ENCODE measurements around the gene VPS4B. TPM values are rescaled to one million over a fixed set of nuclear protein-coding genes. Genes with fewer than 3 reads are reported as not detected.

The VPS4B gene
- total and polyA plus RNA-seq, 8 donors = 4.8 to 37.2 (median 26.5) TPM

GRCh38 chr18:63346480-63347183, 75.6 kb downstream of the VPS4B start:
- DNase-seq = no peak
- TF ChIP-seq, protein P1, sequence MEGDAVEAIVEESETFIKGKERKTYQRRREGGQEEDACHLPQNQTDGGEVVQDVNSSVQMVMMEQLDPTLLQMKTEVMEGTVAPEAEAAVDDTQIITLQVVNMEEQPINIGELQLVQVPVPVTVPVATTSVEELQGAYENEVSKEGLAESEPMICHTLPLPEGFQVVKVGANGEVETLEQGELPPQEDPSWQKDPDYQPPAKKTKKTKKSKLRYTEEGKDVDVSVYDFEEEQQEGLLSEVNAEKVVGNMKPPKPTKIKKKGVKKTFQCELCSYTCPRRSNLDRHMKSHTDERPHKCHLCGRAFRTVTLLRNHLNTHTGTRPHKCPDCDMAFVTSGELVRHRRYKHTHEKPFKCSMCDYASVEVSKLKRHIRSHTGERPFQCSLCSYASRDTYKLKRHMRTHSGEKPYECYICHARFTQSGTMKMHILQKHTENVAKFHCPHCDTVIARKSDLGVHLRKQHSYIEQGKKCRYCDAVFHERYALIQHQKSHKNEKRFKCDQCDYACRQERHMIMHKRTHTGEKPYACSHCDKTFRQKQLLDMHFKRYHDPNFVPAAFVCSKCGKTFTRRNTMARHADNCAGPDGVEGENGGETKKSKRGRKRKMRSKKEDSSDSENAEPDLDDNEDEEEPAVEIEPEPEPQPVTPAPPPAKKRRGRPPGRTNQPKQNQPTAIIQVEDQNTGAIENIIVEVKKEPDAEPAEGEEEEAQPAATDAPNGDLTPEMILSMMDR (IDR thresholded peaks at IDR 0.05) = no peak
- intact Hi-C loops (cut with DNase I) = no loop called here
- H3K36me3 ChIP-seq = peaks cover 3 to 45% (median 16%) of the 10 kb centered on the region in 3 donors
- WGBS, 2 donors = 89 to 93% methylated on average over 7 of the region's 7 CpGs
- no peak for FAIRE-seq
- no peaks in the 10 kb centered on the region for H3K4me1 ChIP-seq
- ATAC-seq = no peak
- H3K4me3 ChIP-seq = no peak overlapping the region
- no peak overlapping the region for H3K27ac ChIP-seq
- no peaks in the 10 kb centered on the region for H3K27me3 ChIP-seq
- no peaks in the 10 kb centered on the region for H3K9me3 ChIP-seq

DNA sequence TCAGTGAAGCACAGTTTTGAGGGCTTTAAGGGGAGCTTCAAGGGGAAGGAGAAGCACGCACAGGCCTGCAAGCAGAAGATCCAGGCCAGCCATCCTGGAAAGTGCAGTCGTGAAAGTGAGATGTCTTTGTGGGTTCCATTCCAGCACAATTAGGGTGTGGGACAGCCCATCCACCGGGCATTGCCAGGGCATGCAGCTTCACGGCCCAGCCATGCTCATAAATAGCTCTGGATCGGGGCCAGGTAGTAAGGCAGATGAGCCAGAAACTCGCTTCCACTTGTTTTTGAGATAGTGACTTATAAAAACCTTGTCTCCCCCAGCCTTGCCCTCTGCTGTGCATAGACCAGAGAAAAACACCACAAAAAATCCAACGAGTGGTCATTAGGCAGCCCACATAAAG, 76.2 kb downstream of the VPS4B start:
- H3K36me3 ChIP-seq = peaks cover 3 to 40% (median 12%) of the 10 kb centered on the region in 3 donors
- no peak overlapping the region for H3K27ac ChIP-seq
- no peaks in the 10 kb centered on the region for H3K27me3 ChIP-seq
- DNase-seq = no peak
- WGBS, 2 donors = 62 to 72% methylated on average over 7 of the region's 7 CpGs
- no peak overlapping the region for H3K4me3 ChIP-seq
- H3K4me1 ChIP-seq = no peaks in the 10 kb centered on the region
- ATAC-seq = no peak
- H3K9me3 ChIP-seq = no peaks in the 10 kb centered on the region
- TF ChIP-seq, protein P1 (IDR thresholded peaks at IDR 0.05) = no peak
- intact Hi-C loops (cut with DNase I) = no loop called here
- no peak for FAIRE-seq

DNA sequence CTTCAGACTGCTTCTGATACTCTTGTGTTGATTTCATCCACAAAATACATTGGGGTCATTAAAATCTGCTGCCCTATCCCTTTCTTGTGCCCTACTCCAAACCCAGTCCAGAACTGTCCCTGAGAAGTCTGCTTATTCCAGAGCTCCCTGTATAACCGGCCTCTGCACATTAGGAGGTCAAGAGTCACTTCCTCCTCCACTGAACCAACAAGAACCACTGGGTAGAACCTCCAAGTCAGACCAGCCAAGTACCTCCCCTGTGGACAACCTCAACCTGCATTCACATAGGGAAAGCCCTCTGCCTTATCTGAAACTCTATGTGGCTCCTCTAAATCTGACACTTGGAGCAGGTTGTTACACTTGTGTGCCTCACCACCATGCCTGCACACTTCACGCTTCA, 77.4 kb downstream of the VPS4B start:
- intact Hi-C loops (cut with DNase I) = no loop called here
- DNase-seq (no peak), FAIRE-seq (no peak), ATAC-seq (no peak)
- Histone ChIP-seq H3K27me3 (no peaks in the 10 kb centered on the region), H3K4me1 (no peaks in the 10 kb centered on the region), H3K4me3 (no peak overlapping the region), H3K36me3 (peaks cover 3 to 29% (median 11%) of the 10 kb centered on the region in 3 donors), H3K27ac (no peak overlapping the region), H3K9me3 (no peaks in the 10 kb centered on the region)
- WGBS, 2 donors = 67 to 72% methylated on average over 2 of the region's 2 CpGs
- TF ChIP-seq, protein P1 (IDR thresholded peaks at IDR 0.05) = no peak

GRCh38 chr18:63344263-63344662, 78.0 kb downstream of the VPS4B start:
- 52 to 56% methylated on average over 5 of the region's 5 CpGs for WGBS, 2 donors
- Histone ChIP-seq H3K4me3 (no peak overlapping the region), H3K27me3 (no peaks in the 10 kb centered on the region), H3K36me3 (peaks cover 3 to 22% (median 7%) of the 10 kb centered on the region in 3 donors), H3K9me3 (no peaks in the 10 kb centered on the region), H3K27ac (no peak overlapping the region), H3K4me1 (no peaks in the 10 kb centered on the region)
- DNase-seq (no peak), ATAC-seq (no peak), FAIRE-seq (no peak)
- intact Hi-C loops (cut with DNase I) = no loop called here
- TF ChIP-seq, protein P1 (IDR thresholded peaks at IDR 0.05) = no peak

GRCh38 chr18:63342206-63342605, 80.1 kb downstream of the VPS4B start:
- ATAC-seq = peak in 2 of 4 donors; percentile 39 to 60
- DNase-seq = no peak
- Histone ChIP-seq H3K4me1 (no peaks in the 10 kb centered on the region), H3K27me3 (no peaks in the 10 kb centered on the region), H3K27ac (no peak overlapping the region), H3K4me3 (no peak overlapping the region), H3K9me3 (no peaks in the 10 kb centered on the region), H3K36me3 (peaks cover 0 to 14% (median 7%) of the 10 kb centered on the region in 3 donors)
- no peak for FAIRE-seq
- TF ChIP-seq, protein P1 (IDR thresholded peaks at IDR 0.05) = peak in 1 of 4 donors; percentile 12
- WGBS, 2 donors = 64 to 69% methylated on average over 5 of the region's 5 CpGs
- intact Hi-C loops (cut with DNase I) = no loop called here

Measured in pancreas (tissue), 10 donors.